H1 (cell line): Measurements from ENCODE around the gene UGT2B11. TPM values are rescaled to one million over a fixed set of nuclear protein-coding genes. Genes with fewer than 3 reads are reported as not detected.

Experiments used
- CTCF ChIA-PET: fragments of 300-600 bp; sonication (Branson Sonifier 250); formaldehyde crosslinking; loops from one replicate; lab custom pipeline; 2021; ENCODE audit not compliant: partially characterized antibody; lab: Charles Lee
- POLR2A ChIA-PET: fragments of 300-600 bp; sonication (Branson Sonifier 250); formaldehyde crosslinking; loops from one replicate; lab custom pipeline; 2021; ENCODE audit warnings: inconsistent platforms; ENCODE audit not compliant: partially characterized antibody; lab: Charles Lee
- DNase-seq, 2 experiments: peaks; one replicate each; pipeline versions ENCODE4 v3.0.0 to v3.0.0-alpha.2; 2010 to 2022; ENCODE audit warnings: low spot score in 2 of 2, low read depth in 1 of 2, mixed read lengths in 1 of 2
- FAIRE-seq: peaks from 2 replicates; lab custom pipeline; 2011; peaks lifted over from hg19 to GRCh38; lab: Jason Lieb, UNC
- H2AFZ ChIP-seq: 2 replicates; pipeline ENCODE4 v1.8.1; 2012; ENCODE audit warnings: low read length, inconsistent platforms
- H2AK5ac ChIP-seq: 2 replicates; pipeline ENCODE4 v1.6.1; 2013; ENCODE audit warnings: low read depth, low read length
- H2BK120ac ChIP-seq: replicated peaks from 2 replicates; pipeline ENCODE3; 2013; ENCODE audit warnings: low read depth, low read length, inconsistent platforms
- H2BK12ac ChIP-seq: 2 replicates; pipeline ENCODE4 v1.6.1; 2013; ENCODE audit warnings: low read depth, low read length
- H2BK15ac ChIP-seq: 2 replicates; pipeline ENCODE4 v1.6.1; 2013; ENCODE audit warnings: low read length
- H2BK20ac ChIP-seq: 2 replicates; pipeline ENCODE4 v1.6.1; 2013; ENCODE audit warnings: low read length
- H2BK5ac ChIP-seq: 2 replicates; pipeline ENCODE4 v1.6.1; 2013; ENCODE audit warnings: low read depth, low read length
- H3K14ac ChIP-seq: 2 replicates; pipeline ENCODE4 v1.6.1; 2013; ENCODE audit warnings: inconsistent platforms; ENCODE audit not compliant: insufficient read length
- H3K18ac ChIP-seq: 2 replicates; pipeline ENCODE4 v1.6.1; 2013; ENCODE audit warnings: low read length; ENCODE audit errors: extremely low read depth
- H3K23ac ChIP-seq: 2 replicates; pipeline ENCODE4 v1.6.1; 2013; ENCODE audit warnings: inconsistent platforms; ENCODE audit not compliant: insufficient read length
- H3K23me2 ChIP-seq: 2 replicates; pipeline ENCODE4 v1.6.1; 2013; ENCODE audit warnings: low read depth, low read length
- H3K27ac ChIP-seq: 2 replicates; pipeline ENCODE4 v1.6.1; 2011; ENCODE audit warnings: low read depth, low read length, inconsistent platforms
- H3K27me3 ChIP-seq, 4 experiments: replicated peaks in 1 of 4; 1 replicate in 1 of 4; 2 replicates in 3 of 4; pipeline versions ENCODE4 v1.6.1 to v1.8.1; 2011 to 2013; ENCODE audit warnings: low read length in 3 of 4, mild to moderate bottlenecking in 3 of 4, inconsistent platforms in 2 of 4, mixed read lengths in 2 of 4, moderate library complexity in 1 of 4; ENCODE audit not compliant: control insufficient read depth in 3 of 4, insufficient read depth in 3 of 4; ENCODE audit errors: extremely low read depth in 1 of 4
- H3K36me3 ChIP-seq, 4 experiments: 2 replicates each; pipeline versions ENCODE4 v1.6.1 to v1.8.1; 2011 to 2013; ENCODE audit warnings: mild to moderate bottlenecking in 4 of 4, low read length in 3 of 4, moderate library complexity in 2 of 4, control low read depth in 1 of 4, inconsistent platforms in 1 of 4; ENCODE audit not compliant: insufficient read depth in 4 of 4, control insufficient read depth in 2 of 4
- H3K4ac ChIP-seq: replicated peaks from 2 replicates; pipeline ENCODE3; 2013; ENCODE audit warnings: low read length, low read depth, mixed read lengths, inconsistent platforms; ENCODE audit not compliant: insufficient read length
- H3K4me1 ChIP-seq, 4 experiments: replicated peaks in 1 of 4; 1 replicate in 1 of 4; 2 replicates in 3 of 4; pipeline versions ENCODE4 v1.6.1 to v1.8.1; 2011 to 2013; ENCODE audit warnings: low read length in 3 of 4, inconsistent platforms in 2 of 4, mixed read lengths in 1 of 4; ENCODE audit not compliant: insufficient read depth in 4 of 4, control insufficient read depth in 3 of 4
- H3K4me2 ChIP-seq, 2 experiments: 2 replicates each; pipeline versions ENCODE4 v1.6.1 to v1.8.1; 2011 to 2013; ENCODE audit warnings: low read depth in 2 of 2, low read length in 2 of 2, control low read depth in 1 of 2, inconsistent platforms in 1 of 2, mild to moderate bottlenecking in 1 of 2; ENCODE audit not compliant: insufficient read depth in 1 of 2
- H3K4me3 ChIP-seq, 4 experiments: fragments of 200-600, 300-600 bp in 1 of 4; sonication (generic), shearing (Covaris generic), sonication (Bioruptor Twin) in 1 of 4; 2 replicates each; pipeline versions ENCODE4 v1.5.1 to v1.8.1; 2011 to 2016; ENCODE audit warnings: low read length in 4 of 4, low read depth in 3 of 4, control low read depth in 2 of 4, inconsistent platforms in 2 of 4, mild to moderate bottlenecking in 2 of 4, mixed read lengths in 1 of 4, moderate library complexity in 1 of 4; ENCODE audit not compliant: insufficient read depth in 2 of 4; ENCODE audit errors: extremely low read depth in 1 of 4
- H3K56ac ChIP-seq: replicated peaks from 2 replicates; pipeline ENCODE3; 2013; ENCODE audit warnings: low read depth, mild to moderate bottlenecking, mixed read lengths, low read length, inconsistent platforms; ENCODE audit not compliant: insufficient read length
- H3K79me1 ChIP-seq: 2 replicates; pipeline ENCODE4 v1.6.1; 2013; ENCODE audit warnings: low read depth, low read length, control low read depth
- H3K79me2 ChIP-seq, 2 experiments: 2 replicates each; pipeline versions ENCODE4 v1.6.1 to v1.8.1; 2012 to 2013; ENCODE audit warnings: low read length in 2 of 2, mild to moderate bottlenecking in 2 of 2, inconsistent platforms in 1 of 2; ENCODE audit not compliant: insufficient read depth in 2 of 2, control insufficient read depth in 1 of 2
- H3K9ac ChIP-seq, 4 experiments: replicated peaks in 1 of 4; 1 replicate in 1 of 4; 2 replicates in 3 of 4; pipeline versions ENCODE4 v1.6.1 to v1.8.1; 2011 to 2013; ENCODE audit warnings: low read depth in 3 of 4, low read length in 3 of 4, control low read depth in 2 of 4, mild to moderate bottlenecking in 2 of 4, moderate library complexity in 2 of 4, inconsistent platforms in 1 of 4; ENCODE audit errors: extremely low read depth in 1 of 4
- H3K9me3 ChIP-seq, 2 experiments: 2 replicates each; pipeline versions ENCODE4 v1.6.1 to v1.8.1; 2012 to 2013; ENCODE audit warnings: mild to moderate bottlenecking in 2 of 2, moderate library complexity in 2 of 2, control low read depth in 1 of 2, inconsistent platforms in 1 of 2, low read depth in 1 of 2, low read length in 1 of 2, mixed read lengths in 1 of 2; ENCODE audit not compliant: insufficient read depth in 2 of 2
- H4K20me1 ChIP-seq, 2 experiments: replicated peaks in 1 of 2; 2 replicates each; pipeline versions ENCODE3 to v1.8.1; 2011 to 2013; ENCODE audit warnings: inconsistent platforms in 2 of 2, low read length in 2 of 2, mild to moderate bottlenecking in 1 of 2; ENCODE audit not compliant: insufficient read depth in 2 of 2, control insufficient read depth in 1 of 2
- H4K5ac ChIP-seq: 2 replicates; pipeline ENCODE4 v1.6.1; 2013; ENCODE audit warnings: low read length, low read depth, mixed read lengths, inconsistent platforms; ENCODE audit not compliant: insufficient read length
- H4K8ac ChIP-seq: 2 replicates; pipeline ENCODE4 v1.8.0; 2013; ENCODE audit warnings: mild to moderate bottlenecking, moderate library complexity, low read length, inconsistent platforms; ENCODE audit not compliant: insufficient read depth; ENCODE audit errors: extremely low read depth
- H4K91ac ChIP-seq: replicated peaks from 2 replicates; pipeline ENCODE3; 2013; ENCODE audit warnings: low read length, mixed read lengths, inconsistent platforms; ENCODE audit not compliant: insufficient read length
- ASH2L ChIP-seq: fragments of 200-600, 300-600 bp; sonication (generic); IDR thresholded peaks from one replicate; pipeline ENCODE4 v1.7.1; 2017; ENCODE audit warnings: low read length
- CHD1 ChIP-seq: IDR thresholded peaks from 2 replicates; pipeline ENCODE4 v1.6.1; 2012; ENCODE audit warnings: low read depth, low read length, improper control_type of control experiment
- CTCF ChIP-seq, 3 experiments: IDR thresholded peaks; 1 replicate in 2 of 3; 2 replicates in 1 of 3; pipeline versions ENCODE4 v1.5.1 to v1.6.1; 2011; ENCODE audit warnings: low read length in 3 of 3, mild to moderate bottlenecking in 3 of 3, inconsistent platforms in 2 of 3, low read depth in 1 of 3, moderate library complexity in 1 of 3; ENCODE audit not compliant: insufficient read depth in 1 of 3; ENCODE audit errors: control extremely low read depth in 1 of 3
- E2F6 ChIP-seq: IDR thresholded peaks from 2 replicates; pipeline ENCODE4 v1.6.1; 2012; ENCODE audit warnings: inconsistent platforms
- WGBS, 2 experiments: shearing (Covaris generic) in 1 of 2; methylation state at CpG; one replicate each; pipeline versions ENCODE4 v1.1.6 to v1.1.7; 2013 to 2015; ENCODE audit warnings: low lambda C conversion rate in 2 of 2, mixed read lengths in 2 of 2, inconsistent platforms in 1 of 2, low coverage in 1 of 2, missing lambda C conversion rate in 1 of 2; ENCODE audit not compliant: insufficient replicate concordance in 2 of 2, insufficient coverage in 1 of 2, insufficient read length in 1 of 2; ENCODE audit errors: extremely low coverage in 1 of 2, missing lambda C conversion rate in 1 of 2; 5-methylcytosine and 5-hydroxymethylcytosine counted together
- polyA plus RNA-seq, 7 experiments: library from polyadenylated mRNA; depleted of rRNA in 3 of 7; stranded (reverse) in 5 of 7; unstranded in 2 of 7; fragments of >200 nt in 5 of 7; fragments of 200-250 nt in 2 of 7; gene quantifications; 1 replicate in 5 of 7; 2 replicates in 1 of 7; 4 replicates in 1 of 7; pipeline versions ENCODE4 v1.2.1 to v1.2.3, GENCODE V29; 2011 to 2013; ENCODE audit warnings: missing spikeins in 2 of 7, mixed read lengths in 2 of 7
- total RNA-seq: library from RNA; stranded (reverse); fragmentation: NEBNext Ultra II Directional; extraction: Animal tissue kit (Norgen Biotek cat#: 25700); gene quantifications from 2 replicates; pipeline ENCODE4 v1.2.1, GENCODE V29; 2021

Gene UGT2B11
- total and polyA plus RNA-seq, 2 of the 8 experiments (the other 6 are each of a cell fraction or from before 2014, with no cell fraction given), result not detected

GRCh38 chr4:69224891-69225290 is 10.3 kb upstream of the UGT2B11 start:
- no peaks in the 10 kb centered on the region for H3K9me3 ChIP-seq
- no peak overlapping the region for H3K9ac ChIP-seq
- no peak overlapping the region for H3K4me3 ChIP-seq
- CTCF ChIA-PET, result no interaction called here
- no peaks in the 10 kb centered on the region for H3K4me1 ChIP-seq
- H3K79me2 ChIP-seq, result no peaks in the 10 kb centered on the region
- H3K14ac ChIP-seq, result no peak overlapping the region
- no peaks in the 10 kb centered on the region for H3K27me3 ChIP-seq
- no peak overlapping the region for H2BK15ac ChIP-seq
- H2AFZ ChIP-seq, result peak overlapping the region; percentile 88
- no peak for DNase-seq
- no peak overlapping the region for H4K8ac ChIP-seq
- POLR2A ChIA-PET, result no interaction called here
- H3K79me1 ChIP-seq, result no peaks in the 10 kb centered on the region
- no peaks in the 10 kb centered on the region for H4K20me1 ChIP-seq
- no peak overlapping the region for H3K18ac ChIP-seq
- H2AK5ac ChIP-seq, result no peak overlapping the region
- H3K36me3 ChIP-seq, result no peaks in the 10 kb centered on the region
- no peak overlapping the region for H3K27ac ChIP-seq
- no peak overlapping the region for H4K91ac ChIP-seq
- no peak overlapping the region for H2BK5ac ChIP-seq
- no peak overlapping the region for H3K4ac ChIP-seq
- no peak overlapping the region for H3K4me2 ChIP-seq
- no peak overlapping the region for H4K5ac ChIP-seq
- no peaks in the 10 kb centered on the region for H3K23me2 ChIP-seq
- TF ChIP-seq CTCF (IDR thresholded peaks at IDR 0.05; ENCODE audit: control extremely low read depth in 1 of 3, insufficient read depth in 1 of 3, low read depth in 1 of 3, low read length in 3 of 3) (no peak), CHD1 (no peak), E2F6 (peak; percentile 2; the same call in 1 of the 2 replicates), ASH2L (no peak)
- no peak overlapping the region for H2BK120ac ChIP-seq
- H3K56ac ChIP-seq, result no peak overlapping the region
- WGBS, 2 experiments, result 23% methylated on average over 2 of the region's 2 CpGs; no CpG with 5 or more reads in 1 of the 2 experiments
- no peak overlapping the region for H3K23ac ChIP-seq
- FAIRE-seq, result no peak
- H2BK20ac ChIP-seq, result no peak overlapping the region
- no peak overlapping the region for H2BK12ac ChIP-seq
